Measurements from ENCODE around the gene RNF4. TPM values are rescaled to one million over a fixed set of nuclear protein-coding genes. Genes with fewer than 3 reads are reported as not detected.

Gene RNF4
- total RNA-seq, 4 donors from 2014 or later = 42.2 to 99.0 (median 50.1) TPM

DNA sequence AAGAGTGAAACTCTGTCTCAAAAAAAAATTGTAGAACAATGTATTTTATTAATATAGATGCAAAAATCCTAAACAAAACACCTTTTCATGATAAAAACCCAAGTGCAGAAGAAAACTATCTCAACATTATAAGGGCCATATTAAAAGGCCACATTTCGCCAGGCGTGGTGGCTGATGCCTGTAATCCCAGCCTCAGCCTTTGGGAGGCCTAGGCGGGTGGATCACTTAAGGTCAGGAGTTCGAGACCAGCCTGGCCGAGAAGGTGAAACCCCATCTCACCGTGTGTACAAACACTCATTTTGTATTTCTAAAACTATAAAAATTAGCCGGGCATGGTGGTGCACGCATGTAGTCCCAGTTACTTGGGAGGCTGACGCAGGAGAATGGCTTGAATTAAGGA lies 57.7 kb downstream of the RNF4 start:
- H3K4me1 ChIP-seq = no peaks in the 10 kb centered on the region
- no peak overlapping the region for H3K27ac ChIP-seq
- TF ChIP-seq, protein P1, sequence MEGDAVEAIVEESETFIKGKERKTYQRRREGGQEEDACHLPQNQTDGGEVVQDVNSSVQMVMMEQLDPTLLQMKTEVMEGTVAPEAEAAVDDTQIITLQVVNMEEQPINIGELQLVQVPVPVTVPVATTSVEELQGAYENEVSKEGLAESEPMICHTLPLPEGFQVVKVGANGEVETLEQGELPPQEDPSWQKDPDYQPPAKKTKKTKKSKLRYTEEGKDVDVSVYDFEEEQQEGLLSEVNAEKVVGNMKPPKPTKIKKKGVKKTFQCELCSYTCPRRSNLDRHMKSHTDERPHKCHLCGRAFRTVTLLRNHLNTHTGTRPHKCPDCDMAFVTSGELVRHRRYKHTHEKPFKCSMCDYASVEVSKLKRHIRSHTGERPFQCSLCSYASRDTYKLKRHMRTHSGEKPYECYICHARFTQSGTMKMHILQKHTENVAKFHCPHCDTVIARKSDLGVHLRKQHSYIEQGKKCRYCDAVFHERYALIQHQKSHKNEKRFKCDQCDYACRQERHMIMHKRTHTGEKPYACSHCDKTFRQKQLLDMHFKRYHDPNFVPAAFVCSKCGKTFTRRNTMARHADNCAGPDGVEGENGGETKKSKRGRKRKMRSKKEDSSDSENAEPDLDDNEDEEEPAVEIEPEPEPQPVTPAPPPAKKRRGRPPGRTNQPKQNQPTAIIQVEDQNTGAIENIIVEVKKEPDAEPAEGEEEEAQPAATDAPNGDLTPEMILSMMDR (IDR thresholded peaks at IDR 0.05) = no peak
- no peak for TF ChIP-seq POLR2A (IDR thresholded peaks at IDR 0.05)
- H3K9me3 ChIP-seq = no peaks in the 10 kb centered on the region
- DNase-seq = no peak
- H3K36me3 ChIP-seq = no peaks in the 10 kb centered on the region
- no peaks in the 10 kb centered on the region for H3K27me3 ChIP-seq
- no peak overlapping the region for H3K4me3 ChIP-seq

- Histone ChIP-seq H3K36me3 (no peaks in the 10 kb centered on the region), H3K4me3 (peak overlapping the region; percentile 65 to 87 (median 84)), H3K27ac (peak overlapping the region in 3 of 4 donors; percentile 87 to 99 (median 95)), H3K9me3 (no peaks in the 10 kb centered on the region), H3K27me3 (no peaks in the 10 kb centered on the region), H3K4me1 (peaks cover 0 to 27% (median 10%) of the 10 kb centered on the region in 4 donors)
- no peak for DNase-seq
- TF ChIP-seq POLR2A (IDR thresholded peaks at IDR 0.05) = no peak
- TF ChIP-seq, protein P1 (IDR thresholded peaks at IDR 0.05) = no peak
Measured at GRCh38 chr4:2534904-2535375, 66.0 kb downstream of the RNF4 start.

- peak; percentile 48 to 61 for TF ChIP-seq POLR2A (IDR thresholded peaks at IDR 0.05)
- TF ChIP-seq, protein P1 (IDR thresholded peaks at IDR 0.05) = peak in 5 of 6 experiments; percentile 11 to 19 (median 16)
- Histone ChIP-seq H3K4me1 (peaks cover 0 to 27% (median 10%) of the 10 kb centered on the region in 4 donors), H3K9me3 (no peaks in the 10 kb centered on the region), H3K4me3 (peak overlapping the region; percentile 65 to 87 (median 84)), H3K27me3 (no peaks in the 10 kb centered on the region), H3K36me3 (no peaks in the 10 kb centered on the region), H3K27ac (peak overlapping the region; percentile 81 to 99 (median 91))
- peak; percentile 65 to 69 (median 67) for DNase-seq
Measured at GRCh38 chr4:2535376-2536192, 66.7 kb downstream of the RNF4 start.

- no peaks in the 10 kb centered on the region for H3K27me3 ChIP-seq
- DNase-seq = peak; percentile 97 to 99 (median 99)
- peak within 1 kb of the TSS; percentile 87 to 99 (median 92) for H3K27ac ChIP-seq
- no peaks in the 10 kb centered on the region for H3K9me3 ChIP-seq
- H3K4me3 ChIP-seq = peak within 1 kb of the TSS; percentile 83 to 90 (median 86)
- no peak for TF ChIP-seq POLR2A (IDR thresholded peaks at IDR 0.05)
- TF ChIP-seq, protein P1 (IDR thresholded peaks at IDR 0.05) = peak in 1 of 6 experiments; percentile 20
- peaks cover 0 to 27% (median 10%) of the 10 kb centered on the region in 4 donors for H3K4me1 ChIP-seq
- H3K36me3 ChIP-seq = no peaks in the 10 kb centered on the region
Measured at GRCh38 chr4:2536193-2537010, 67.5 kb downstream of the RNF4 start, which contains the start of gene FAM193A. Gene FAM193A, plus strand, starts transcription at chr4:2536647. Its CDS starts 269 bp downstream, at chr4:2536916.

All from Peyer's patch (tissue), 4 donors.